HG03354 (cell line): ENCODE measurements around the gene ADRB1.

Experiments
- ATAC-seq: cut with Tn5 transposase; IDR thresholded peaks from one replicate; pipeline ENCODE4 v1.9.1; 2021; ENCODE audit warnings: mild to moderate bottlenecking; ENCODE audit not compliant: unreplicated experiment, poor library complexity, severe bottlenecking

Gene ADRB1

DNA sequence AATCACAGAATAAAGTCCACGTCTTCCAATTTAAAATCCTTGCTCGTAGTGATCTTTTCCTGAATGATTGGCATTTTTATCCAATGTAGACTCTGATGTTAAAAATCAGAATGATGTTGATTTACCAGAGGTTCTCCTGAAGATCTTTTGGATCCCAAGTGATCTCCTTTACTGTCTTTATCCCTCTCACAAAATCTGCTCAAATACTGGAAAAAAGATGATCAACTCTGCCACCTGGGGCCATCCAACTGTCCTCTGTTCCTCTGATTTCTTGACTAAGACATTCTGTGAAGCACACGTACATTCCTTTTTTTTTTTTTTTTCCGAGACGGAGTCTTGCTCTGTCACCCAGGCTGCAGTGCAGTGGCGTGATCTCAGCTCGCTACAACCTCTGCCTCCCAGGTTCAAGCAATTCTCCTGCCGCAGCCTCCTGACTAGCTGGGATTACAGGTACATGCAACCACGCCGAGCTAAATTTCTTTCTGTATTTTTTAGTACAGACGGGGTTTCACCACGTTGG is 18.0 kb upstream of the ADRB1 start:
- ATAC-seq = no peak

DNA sequence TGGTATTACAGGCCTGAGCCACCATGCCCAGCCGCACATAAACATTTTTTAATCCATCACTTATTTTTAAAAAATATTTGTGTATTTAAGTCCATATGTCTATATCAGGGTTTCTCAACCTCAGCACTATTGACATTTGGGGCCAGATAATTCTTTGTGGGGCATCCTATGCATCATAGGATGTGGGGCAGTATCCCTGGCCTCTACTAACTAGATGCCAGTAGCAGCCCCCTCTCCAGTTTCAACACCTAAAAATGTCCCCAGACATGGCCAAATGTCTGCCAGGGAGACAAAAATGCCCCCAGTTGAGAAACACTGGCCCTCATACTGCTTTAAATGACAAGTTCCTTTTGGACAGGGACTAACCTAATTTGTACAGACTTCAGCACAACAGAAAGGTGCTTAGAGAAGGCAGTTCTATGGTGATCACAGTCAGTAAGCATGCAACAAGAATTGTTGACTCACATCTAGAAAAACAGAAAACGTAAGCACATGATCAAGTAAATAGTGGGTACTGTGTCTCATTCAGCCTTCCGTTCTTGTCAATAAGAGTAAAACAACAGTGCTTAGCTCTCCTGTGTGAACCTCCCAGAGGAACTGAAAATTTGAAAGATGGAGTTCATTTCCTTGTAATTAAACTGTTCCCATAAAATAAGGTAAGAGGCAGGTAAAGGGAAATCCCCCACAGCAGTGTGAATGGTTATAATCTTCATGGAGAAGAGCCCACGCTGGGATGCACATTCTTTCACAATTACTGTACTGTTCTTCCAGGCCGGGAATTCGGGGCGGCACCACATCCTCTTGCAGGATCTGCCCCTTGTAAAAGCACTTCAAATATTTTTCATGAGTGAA is 17.3 kb upstream of the ADRB1 start:
- ATAC-seq = peak; percentile 49

DNA sequence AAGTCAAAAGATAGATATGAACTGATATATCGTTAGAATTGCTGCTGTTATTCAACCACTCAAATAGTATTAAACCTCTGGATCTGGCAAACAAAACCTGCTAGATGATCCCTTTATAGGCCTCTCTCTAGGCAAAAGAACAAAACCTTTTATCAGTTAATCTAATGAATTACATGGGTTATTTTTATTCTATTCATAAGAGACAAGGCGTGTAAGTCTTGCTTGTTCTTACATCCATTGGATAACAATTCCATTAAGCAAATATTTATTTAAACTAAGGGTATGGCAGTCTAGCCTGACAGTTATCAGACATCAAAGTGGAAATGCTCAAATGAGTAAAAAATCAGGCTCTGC is 16.6 kb upstream of the ADRB1 start:
- ATAC-seq = no peak

DNA sequence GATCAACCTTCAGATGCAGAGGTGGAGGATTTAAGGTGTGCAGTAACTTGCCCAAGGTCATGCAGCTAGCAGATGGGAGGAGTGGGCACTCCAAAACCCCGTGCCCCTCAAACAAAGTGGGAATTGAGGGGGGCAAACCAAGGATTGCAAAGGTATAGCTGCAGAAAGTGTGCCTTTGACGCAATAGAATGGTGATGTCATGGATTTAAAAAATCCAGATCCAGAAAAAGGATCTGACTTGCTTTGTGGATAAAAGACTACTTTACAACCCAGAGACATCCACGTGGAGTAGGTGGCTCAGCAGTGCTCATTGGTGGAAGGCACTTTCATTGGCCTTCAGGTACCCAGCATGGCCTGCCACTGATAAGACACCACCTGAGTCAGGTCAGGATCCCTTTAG is 15.7 kb upstream of the ADRB1 start:
- ATAC-seq = no peak

DNA sequence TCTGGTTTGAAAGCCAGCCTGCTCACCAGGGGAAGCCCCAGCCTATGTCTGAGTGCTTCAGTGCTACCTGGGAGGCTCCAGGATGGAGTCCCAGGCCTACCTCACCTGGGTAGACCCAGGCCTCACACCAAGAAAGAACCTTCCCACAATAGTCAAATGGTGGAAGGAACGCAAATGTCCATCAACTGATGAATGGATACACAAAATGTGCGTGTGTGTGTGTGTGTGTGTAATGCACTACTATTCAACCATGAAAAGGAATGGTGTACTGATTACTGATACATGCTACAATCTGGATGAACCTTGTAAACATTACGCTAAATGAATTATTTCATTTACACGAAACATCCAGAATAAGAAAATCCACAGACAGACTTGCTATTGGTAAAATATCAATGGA is 15.2 kb upstream of the ADRB1 start:
- ATAC-seq = no peak

DNA sequence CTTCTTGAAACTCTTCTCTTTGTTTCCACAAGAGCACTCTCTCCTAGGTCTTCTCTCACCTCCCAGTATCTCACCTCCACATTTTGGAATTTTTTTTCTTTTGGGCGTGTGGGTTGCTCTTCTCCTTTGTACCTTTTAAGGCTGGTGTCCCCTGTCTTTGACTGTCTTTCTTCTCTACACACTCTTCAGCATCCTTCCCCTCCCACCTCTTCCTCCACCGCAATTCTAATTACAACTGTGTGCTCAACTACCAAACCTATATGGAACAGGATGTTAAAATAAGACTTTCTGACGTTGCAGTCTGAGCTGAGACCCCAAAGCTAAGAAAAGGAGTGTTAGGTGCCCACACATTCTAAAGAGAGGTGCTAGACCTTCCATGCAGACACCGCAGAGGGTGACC is 14.0 kb upstream of the ADRB1 start:
- no peak for ATAC-seq

DNA sequence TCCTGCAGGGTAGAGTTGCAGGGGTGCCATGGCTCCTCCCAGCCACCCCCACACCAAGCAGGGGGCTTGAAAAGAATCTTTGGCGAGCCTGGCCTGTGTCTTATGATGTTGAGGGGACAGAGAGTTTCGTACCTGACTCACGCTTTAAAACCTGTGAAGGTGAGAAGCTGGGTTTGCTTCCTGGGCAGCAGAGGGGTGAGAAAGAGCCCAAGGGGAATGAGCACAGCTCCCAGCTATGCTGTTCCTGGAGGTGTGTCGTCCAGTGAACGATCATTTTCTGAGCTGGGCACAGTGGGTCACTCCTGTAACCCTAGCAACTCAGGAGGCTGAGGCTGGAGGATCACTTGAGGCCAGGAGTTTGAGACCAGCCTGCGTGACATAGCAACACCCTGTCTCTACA is 13.5 kb upstream of the ADRB1 start:
- no peak for ATAC-seq

DNA sequence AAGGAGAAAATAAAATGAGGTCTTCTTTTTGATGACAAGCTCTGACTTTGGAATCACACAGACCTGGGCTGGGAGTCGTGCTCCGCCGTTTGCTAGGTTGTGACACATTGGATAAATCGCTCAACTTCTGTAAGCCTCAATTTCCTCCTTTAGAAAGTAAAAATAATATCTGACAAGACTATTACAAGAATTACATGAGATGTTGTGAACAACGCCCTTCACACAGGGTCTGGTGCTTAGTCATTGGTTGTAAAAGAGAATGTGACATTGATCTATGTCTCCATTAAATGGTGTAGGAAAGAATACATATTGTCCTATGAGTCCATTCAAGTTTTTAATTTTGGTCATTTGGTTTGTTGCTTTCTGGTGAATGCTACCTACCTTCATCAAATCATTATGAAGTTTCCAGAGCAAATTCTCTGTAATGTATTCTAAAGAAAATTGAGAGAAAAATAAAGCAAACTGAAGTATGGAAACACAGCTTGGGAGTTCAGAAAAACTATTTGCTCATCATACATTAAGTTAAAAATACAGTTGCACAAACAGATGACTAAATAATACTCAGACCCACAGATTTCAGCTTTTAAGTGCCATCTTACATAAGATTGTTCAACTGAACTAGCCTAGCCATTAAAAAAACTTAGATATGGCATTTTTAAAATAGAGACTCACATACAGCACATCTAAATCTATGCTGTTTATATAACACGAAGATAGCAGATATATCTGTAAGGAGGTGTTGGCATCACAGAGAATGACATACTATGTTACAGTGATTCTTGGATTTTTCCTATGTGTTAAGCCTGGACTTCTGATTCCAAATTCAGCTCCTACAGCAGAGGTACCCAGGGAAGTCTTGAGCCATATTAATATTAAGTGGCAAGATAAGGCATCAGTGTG is 12.3 kb upstream of the ADRB1 start:
- no peak for ATAC-seq

DNA sequence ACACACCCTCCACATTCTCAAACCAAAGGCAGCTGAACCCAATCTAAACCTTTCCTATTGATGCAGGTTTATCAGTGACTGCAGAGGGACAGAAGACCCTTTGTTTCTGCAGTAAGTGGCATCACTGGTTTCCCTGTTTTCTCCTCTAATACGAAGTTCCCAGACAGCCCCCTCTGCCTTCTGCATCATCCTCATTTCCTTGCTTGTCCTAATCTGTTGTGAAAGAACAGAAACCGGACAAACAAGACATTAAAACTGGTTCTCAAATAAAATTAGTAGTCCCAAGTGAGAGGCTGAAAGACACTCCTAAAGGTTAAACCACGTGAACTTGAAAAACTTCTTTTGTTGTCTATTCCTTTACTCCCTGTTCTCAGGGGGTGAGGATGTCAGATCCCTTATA is 10.1 kb upstream of the ADRB1 start:
- ATAC-seq = no peak

DNA sequence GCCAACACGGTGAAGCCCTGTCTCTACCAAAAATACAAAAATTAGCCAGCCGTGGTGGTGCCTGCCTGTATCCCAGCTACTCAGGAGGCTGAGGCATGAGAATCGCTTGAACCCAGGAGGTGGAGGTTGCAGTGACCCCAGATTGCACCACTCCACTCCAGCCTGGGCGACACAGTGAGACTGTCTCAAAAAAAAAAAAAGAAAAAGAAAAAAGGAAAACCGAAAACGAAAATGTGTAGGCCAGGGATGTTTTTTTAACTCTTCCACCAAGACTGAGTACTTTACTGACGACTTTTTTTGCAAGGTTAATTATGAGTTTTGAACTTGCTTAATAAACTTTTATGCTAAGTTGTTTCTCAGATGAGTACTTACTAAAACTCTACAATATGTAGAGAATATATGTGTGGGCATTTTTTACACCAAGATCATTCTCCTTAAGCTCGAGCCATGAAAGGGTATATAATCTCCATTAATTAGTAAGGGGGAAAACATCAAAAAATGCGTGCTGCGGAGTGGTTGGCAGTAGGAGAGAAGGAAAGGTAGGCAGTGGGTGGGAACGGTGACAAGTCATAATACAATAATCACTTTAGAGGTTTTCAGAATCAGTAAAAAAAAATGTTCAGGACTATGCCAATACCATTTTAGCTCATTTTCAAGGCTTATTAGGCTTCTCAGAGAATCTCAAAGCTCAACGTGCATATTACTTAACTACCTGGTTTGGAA is 8.6 kb upstream of the ADRB1 start:
- ATAC-seq = no peak

DNA sequence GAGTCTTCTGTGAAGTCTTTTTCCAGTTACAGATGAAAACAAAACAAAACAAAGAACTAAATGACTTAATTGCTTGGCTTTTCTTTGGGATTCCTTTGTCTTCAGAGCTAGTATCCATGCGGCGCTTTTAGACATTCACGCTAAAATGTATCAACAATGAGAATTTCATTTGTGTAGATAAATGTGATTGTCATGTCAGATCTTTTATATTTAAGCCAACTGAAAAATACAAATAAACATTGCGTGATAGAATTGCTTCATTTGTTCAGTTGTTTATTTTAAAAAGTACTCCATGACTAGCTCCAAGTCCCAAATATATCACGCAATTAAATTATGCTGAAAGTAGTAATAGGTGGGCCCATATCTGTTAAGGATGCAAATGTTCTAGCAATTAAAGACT is 7.9 kb upstream of the ADRB1 start:
- no peak for ATAC-seq

DNA sequence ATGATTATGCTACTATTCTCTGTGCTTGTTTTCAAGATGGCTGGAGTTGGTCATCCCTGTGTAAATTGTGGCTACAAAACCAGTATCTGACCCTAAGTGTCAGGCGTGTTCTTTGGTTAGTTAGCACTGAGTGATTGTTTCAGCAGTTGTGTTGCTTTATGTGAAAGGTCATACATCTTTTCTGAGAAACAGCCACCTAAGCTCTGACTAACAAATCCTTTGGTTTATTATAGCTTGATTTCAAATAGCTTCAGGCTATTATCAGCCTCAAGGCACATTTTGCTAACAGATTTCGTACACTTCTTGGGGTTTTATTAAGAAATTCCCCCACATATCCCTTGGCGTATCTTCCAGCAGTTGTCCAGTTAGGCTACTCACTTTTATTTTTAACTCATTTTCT is 4.8 kb upstream of the ADRB1 start:
- no peak for ATAC-seq

DNA sequence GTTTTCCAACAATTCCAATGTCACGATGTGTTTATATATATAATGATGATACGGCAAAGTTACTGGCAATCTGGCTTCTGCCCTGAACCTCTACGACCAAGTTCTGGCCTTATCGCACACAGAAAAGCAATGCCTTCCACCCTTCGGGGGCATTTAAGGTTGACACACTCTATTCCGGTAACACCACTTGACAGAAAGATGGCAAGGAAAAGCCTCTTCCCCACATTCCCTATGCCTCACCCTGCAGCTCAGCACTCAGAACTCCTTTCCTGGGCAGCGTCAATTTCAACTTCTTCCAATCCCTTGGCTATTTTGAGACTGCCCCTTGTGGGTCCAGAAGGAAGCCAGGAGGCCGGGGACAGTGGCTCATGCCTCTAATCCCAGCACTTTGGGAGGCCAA is 2.5 kb upstream of the ADRB1 start:
- ATAC-seq = no peak

DNA sequence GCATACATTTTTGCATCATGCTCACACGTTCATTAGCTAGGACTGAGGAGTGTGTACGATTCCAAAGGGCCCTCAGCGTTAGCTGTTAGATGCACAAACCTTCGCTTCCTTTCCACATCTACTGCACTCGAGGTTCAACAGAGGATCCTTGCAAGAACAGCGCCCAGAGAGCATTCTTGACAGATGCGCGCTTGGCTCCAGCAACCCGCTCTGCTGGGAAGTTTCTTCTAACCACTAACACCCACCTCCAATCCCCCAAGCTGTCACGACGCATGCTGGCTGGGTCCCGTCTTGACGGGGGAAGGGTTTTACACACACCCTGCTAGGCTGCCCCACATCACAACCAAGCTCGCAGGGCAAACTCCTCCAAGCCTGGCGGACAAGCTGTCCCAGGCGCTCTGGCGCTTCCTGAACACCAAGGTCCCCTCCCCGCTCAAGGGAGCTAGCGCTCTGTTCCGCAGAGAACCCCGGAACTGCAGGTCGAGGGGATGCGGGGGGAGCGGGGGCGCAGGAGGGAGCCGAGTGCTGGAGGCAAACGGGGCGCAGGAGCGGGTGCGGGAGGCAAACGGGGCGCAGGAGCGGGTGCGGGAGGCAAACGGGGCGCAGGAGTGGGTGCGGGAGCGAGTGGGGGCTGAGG is 653 bp upstream of the ADRB1 start:
- peak; percentile 46 for ATAC-seq

DNA sequence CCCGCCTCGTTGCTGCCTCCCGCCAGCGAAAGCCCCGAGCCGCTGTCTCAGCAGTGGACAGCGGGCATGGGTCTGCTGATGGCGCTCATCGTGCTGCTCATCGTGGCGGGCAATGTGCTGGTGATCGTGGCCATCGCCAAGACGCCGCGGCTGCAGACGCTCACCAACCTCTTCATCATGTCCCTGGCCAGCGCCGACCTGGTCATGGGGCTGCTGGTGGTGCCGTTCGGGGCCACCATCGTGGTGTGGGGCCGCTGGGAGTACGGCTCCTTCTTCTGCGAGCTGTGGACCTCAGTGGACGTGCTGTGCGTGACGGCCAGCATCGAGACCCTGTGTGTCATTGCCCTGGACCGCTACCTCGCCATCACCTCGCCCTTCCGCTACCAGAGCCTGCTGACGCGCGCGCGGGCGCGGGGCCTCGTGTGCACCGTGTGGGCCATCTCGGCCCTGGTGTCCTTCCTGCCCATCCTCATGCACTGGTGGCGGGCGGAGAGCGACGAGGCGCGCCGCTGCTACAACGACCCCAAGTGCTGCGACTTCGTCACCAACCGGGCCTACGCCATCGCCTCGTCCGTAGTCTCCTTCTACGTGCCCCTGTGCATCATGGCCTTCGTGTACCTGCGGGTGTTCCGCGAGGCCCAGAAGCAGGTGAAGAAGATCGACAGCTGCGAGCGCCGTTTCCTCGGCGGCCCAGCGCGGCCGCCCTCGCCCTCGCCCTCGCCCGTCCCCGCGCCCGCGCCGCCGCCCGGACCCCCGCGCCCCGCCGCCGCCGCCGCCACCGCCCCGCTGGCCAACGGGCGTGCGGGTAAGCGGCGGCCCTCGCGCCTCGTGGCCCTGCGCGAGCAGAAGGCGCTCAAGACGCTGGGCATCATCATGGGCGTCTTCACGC is 825 bp downstream of the ADRB1 start:
- no peak for ATAC-seq

DNA sequence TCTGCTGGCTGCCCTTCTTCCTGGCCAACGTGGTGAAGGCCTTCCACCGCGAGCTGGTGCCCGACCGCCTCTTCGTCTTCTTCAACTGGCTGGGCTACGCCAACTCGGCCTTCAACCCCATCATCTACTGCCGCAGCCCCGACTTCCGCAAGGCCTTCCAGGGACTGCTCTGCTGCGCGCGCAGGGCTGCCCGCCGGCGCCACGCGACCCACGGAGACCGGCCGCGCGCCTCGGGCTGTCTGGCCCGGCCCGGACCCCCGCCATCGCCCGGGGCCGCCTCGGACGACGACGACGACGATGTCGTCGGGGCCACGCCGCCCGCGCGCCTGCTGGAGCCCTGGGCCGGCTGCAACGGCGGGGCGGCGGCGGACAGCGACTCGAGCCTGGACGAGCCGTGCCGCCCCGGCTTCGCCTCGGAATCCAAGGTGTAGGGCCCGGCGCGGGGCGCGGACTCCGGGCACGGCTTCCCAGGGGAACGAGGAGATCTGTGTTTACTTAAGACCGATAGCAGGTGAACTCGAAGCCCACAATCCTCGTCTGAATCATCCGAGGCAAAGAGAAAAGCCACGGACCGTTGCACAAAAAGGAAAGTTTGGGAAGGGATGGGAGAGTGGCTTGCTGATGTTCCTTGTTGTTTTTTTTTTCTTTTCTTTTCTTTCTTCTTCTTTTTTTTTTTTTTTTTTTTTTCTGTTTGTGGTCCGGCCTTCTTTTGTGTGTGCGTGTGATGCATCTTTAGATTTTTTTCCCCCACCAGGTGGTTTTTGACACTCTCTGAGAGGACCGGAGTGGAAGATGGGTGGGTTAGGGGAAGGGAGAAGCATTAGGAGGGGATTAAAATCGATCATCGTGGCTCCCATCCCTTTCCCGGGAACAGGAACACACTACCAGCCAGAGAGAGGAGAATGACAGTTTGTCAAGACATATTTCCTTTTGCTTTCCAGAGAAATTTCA is 1.7 kb downstream of the ADRB1 start:
- ATAC-seq = peak; percentile 45

DNA sequence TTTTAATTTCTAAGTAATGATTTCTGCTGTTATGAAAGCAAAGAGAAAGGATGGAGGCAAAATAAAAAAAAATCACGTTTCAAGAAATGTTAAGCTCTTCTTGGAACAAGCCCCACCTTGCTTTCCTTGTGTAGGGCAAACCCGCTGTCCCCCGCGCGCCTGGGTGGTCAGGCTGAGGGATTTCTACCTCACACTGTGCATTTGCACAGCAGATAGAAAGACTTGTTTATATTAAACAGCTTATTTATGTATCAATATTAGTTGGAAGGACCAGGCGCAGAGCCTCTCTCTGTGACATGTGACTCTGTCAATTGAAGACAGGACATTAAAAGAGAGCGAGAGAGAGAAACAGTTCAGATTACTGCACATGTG is 2.4 kb downstream of the ADRB1 start:
- no peak for ATAC-seq

DNA sequence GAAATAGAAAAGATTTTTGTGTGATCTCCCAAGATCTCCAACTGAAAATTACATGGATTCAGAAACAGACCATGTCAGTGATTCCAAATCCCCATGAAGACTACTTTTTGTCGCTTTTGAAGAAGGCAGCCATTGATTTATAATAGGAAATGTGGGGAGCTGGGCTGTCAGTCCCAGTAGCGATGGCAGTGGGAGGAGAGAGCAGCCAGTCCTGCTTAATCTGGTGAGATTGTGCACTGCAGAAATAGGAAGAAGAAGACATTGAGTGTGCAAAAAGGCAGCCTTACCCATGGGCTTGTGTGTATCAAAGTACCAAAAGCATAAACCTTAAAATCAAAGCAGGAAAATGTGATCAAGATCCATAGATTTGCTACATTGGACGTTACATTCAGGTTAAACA is 4.8 kb downstream of the ADRB1 start:
- ATAC-seq = no peak
